NCI-H345 treated with DMSO at 0.1 percent for 48 hours (cell line): Measurements from ENCODE around the gene OR2T6.
"Not testable (repeated sequence)": the region's sequence is repeated elsewhere in the genome, so short reads cannot be mapped to it uniquely, and the experiment has no call there.

Experiments
- DNase-seq: peaks from one replicate; lab custom pipeline; 2025; ENCODE audit not compliant: unreplicated experiment; lab: John Stamatoyannopoulos, UW

Gene OR2T6

GRCh38 chr1:248432201-248432600 lies 56.7 kb downstream of the OR2T6 start:
- DNase-seq, result not testable (repeated sequence)

- DNase-seq, result not testable (repeated sequence)
Observed at GRCh38 chr1:248433811-248434415, 58.4 kb downstream of the OR2T6 start.

- not testable (repeated sequence) for DNase-seq
Observed at GRCh38 chr1:248434913-248435312, 59.4 kb downstream of the OR2T6 start.

- not testable (repeated sequence) for DNase-seq
Observed at GRCh38 chr1:248436303-248436702, 60.8 kb downstream of the OR2T6 start.

GRCh38 chr1:248438668-248439067 lies 63.1 kb downstream of the OR2T6 start:
- not testable (repeated sequence) for DNase-seq

GRCh38 chr1:248439283-248439682 lies 63.7 kb downstream of the OR2T6 start:
- DNase-seq, result not testable (repeated sequence)
